Suprapubic skin (tissue), 4 donors: ENCODE results near the gene IL36B. TPM values are rescaled to one million over a fixed set of nuclear protein-coding genes. Genes with fewer than 3 reads are reported as not detected.

ENCODE experiments used
- DNase-seq, 2 donors: peaks; one replicate each; pipeline ENCODE4 v3.0.0-alpha.2; 2019; ENCODE audit warnings: low spot score in 2 of 2
- H3K27ac ChIP-seq: fragments of 200-600 bp; sonication (generic); one replicate; pipeline ENCODE4 v1.5.1; 2019
- H3K27me3 ChIP-seq: fragments of 200-600 bp; sonication (generic); one replicate; pipeline ENCODE4 v1.5.1; 2019
- H3K36me3 ChIP-seq: fragments of 200-600 bp; sonication (generic); one replicate; pipeline ENCODE4 v1.5.1; 2019
- H3K4me1 ChIP-seq: fragments of 200-600 bp; sonication (generic); one replicate; pipeline ENCODE4 v1.5.1; 2019
- H3K4me3 ChIP-seq: fragments of 200-600 bp; sonication (generic); one replicate; pipeline ENCODE4 v1.5.1; 2019; ENCODE audit warnings: mild to moderate bottlenecking
- H3K9me3 ChIP-seq: fragments of 200-600 bp; sonication (generic); one replicate; pipeline ENCODE4 v1.5.1; 2019
- EP300 ChIP-seq: sonication (generic); formaldehyde crosslinking; IDR thresholded peaks from one replicate; pipeline ENCODE4 v1.6.1; 2017; ENCODE audit warnings: antibody characterized with exemption
- POLR2A ChIP-seq, 2 donors: fragments of 450-650 bp; IDR thresholded peaks; one replicate each; pipeline ENCODE4 v1.6.1; 2017; ENCODE audit warnings: antibody characterized with exemption in 2 of 2, mild to moderate bottlenecking in 2 of 2, moderate library complexity in 2 of 2
- POLR2AphosphoS5 ChIP-seq, 3 donors: sonication (generic); formaldehyde crosslinking; IDR thresholded peaks; one replicate each; pipeline ENCODE4 v1.6.1; 2017; ENCODE audit warnings: antibody characterized with exemption in 3 of 3
- WGBS: methylation state at CpG from one replicate; pipeline ENCODE4 v1.1.5; 2018; 5-methylcytosine and 5-hydroxymethylcytosine counted together
- total RNA-seq, 4 donors: library from RNA; depleted of rRNA; stranded (reverse); fragments of >200 nt; gene quantifications; one replicate each; pipeline ENCODE4 v1.1.0, GENCODE V29; 2016
- TF ChIP-seq, protein P1 (sequence below), 2 donors: fragments of 200-600 bp in 1 of 2; fragments of 450-650 bp in 1 of 2; sonication (generic) in 1 of 2; IDR thresholded peaks; one replicate each; pipeline ENCODE4 v1.5.1; 2016 to 2019; ENCODE audit warnings: antibody characterized with exemption in 2 of 2, mild to moderate bottlenecking in 1 of 2, moderate library complexity in 1 of 2

The IL36B gene
- total RNA-seq, 4 donors from 2014 or later: 1.5 to 7.9 (median 4.0) TPM

DNA sequence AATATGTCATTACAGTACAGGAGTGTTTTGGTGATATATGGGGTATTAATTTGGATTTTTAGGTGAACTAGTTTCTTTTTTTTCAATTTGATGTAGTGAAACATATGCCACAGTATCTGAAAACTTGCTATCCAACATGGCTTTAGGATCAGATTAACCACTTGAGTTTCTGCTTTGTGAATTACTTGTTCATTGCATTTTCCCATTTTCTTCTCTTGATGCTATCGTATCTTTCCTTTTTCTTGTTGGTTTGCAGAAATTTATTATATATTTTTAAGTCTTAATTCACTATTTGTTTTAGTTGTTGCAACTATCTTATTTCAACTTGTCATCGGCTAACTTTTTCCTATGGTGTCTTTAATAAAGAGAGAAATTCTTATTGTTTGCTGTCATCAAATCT is 38.6 kb downstream of the IL36B start:
- H3K4me3 ChIP-seq: no peak overlapping the region
- no peak overlapping the region for H3K27ac ChIP-seq
- peaks cover 16% of the 10 kb centered on the region for H3K27me3 ChIP-seq
- no peaks in the 10 kb centered on the region for H3K9me3 ChIP-seq
- H3K4me1 ChIP-seq: no peaks in the 10 kb centered on the region
- DNase-seq: no peak
- WGBS: 99% methylated on average over 2 of the region's 2 CpGs
- H3K36me3 ChIP-seq: no peaks in the 10 kb centered on the region
- TF ChIP-seq EP300 (no peak), POLR2A (IDR thresholded peaks at IDR 0.05) (no peak), POLR2AphosphoS5 (IDR thresholded peaks at IDR 0.05) (no peak)
- TF ChIP-seq, protein P1, sequence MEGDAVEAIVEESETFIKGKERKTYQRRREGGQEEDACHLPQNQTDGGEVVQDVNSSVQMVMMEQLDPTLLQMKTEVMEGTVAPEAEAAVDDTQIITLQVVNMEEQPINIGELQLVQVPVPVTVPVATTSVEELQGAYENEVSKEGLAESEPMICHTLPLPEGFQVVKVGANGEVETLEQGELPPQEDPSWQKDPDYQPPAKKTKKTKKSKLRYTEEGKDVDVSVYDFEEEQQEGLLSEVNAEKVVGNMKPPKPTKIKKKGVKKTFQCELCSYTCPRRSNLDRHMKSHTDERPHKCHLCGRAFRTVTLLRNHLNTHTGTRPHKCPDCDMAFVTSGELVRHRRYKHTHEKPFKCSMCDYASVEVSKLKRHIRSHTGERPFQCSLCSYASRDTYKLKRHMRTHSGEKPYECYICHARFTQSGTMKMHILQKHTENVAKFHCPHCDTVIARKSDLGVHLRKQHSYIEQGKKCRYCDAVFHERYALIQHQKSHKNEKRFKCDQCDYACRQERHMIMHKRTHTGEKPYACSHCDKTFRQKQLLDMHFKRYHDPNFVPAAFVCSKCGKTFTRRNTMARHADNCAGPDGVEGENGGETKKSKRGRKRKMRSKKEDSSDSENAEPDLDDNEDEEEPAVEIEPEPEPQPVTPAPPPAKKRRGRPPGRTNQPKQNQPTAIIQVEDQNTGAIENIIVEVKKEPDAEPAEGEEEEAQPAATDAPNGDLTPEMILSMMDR (IDR thresholded peaks at IDR 0.05): no peak

DNA sequence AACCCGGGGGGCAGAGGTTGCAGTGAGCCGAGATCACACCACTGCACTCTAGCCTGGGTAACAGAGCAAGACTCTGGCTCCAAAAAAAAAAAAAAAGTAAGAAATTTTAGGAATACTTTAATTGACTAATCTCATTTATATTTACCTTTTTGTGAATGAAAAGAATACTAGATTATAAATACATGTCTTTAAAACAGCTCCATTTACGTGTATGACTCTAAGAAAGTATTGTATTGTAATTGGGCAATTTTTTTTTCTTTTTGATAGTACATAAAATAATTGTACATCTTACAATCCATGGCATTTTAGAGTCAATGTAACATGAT is 39.4 kb downstream of the IL36B start:
- Histone ChIP-seq H3K36me3 (no peaks in the 10 kb centered on the region), H3K4me1 (no peaks in the 10 kb centered on the region), H3K27ac (no peak overlapping the region), H3K9me3 (no peaks in the 10 kb centered on the region), H3K4me3 (no peak overlapping the region), H3K27me3 (peaks cover 12% of the 10 kb centered on the region)
- 85% methylated on average over 3 of the region's 3 CpGs for WGBS
- no peak for DNase-seq
- TF ChIP-seq, protein P1 (IDR thresholded peaks at IDR 0.05): no peak
- TF ChIP-seq EP300 (no peak), POLR2AphosphoS5 (IDR thresholded peaks at IDR 0.05) (no peak), POLR2A (IDR thresholded peaks at IDR 0.05) (no peak)

DNA sequence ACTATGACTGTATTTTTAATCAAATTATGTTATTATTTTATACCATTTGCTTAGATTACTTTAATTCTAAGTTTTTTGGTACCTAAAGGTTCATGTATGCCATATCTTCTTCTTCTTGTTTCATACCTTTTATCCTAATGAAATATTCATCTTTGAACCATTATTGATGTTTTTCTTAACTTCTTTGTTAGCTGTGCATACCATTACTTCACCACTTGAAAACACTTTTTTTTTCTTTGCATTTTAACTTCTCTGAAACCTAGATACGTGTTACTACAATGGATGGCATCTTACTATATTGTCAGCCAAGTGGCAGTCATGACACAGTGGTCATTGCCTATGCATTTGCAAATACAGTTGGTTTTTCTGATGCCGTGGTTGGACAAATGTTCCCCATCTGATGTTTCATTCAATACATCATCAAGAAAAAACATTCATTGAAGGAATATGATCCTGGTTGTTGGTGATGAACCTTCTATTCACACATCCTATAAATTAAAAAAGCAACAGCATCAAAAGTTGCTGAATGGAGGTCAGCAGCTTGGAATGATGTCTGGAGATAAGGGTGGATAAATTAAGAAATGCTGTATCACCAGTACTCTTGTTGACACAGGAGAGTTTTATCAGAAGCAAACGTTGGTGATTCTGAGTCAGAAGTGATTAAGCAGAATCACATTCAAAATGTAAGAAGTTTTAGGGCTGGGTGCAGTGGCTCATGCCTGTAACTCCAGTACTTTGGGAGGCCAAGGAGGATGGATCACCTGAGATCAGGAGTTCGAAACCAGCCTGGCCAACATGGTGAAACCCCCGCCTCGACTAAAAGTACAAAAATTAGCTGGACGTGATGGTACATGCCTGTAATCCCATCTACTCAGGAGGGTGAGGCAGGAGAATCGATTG is 40.0 kb downstream of the IL36B start:
- TF ChIP-seq POLR2AphosphoS5 (IDR thresholded peaks at IDR 0.05) (no peak), POLR2A (IDR thresholded peaks at IDR 0.05) (no peak), EP300 (no peak)
- TF ChIP-seq, protein P1 (IDR thresholded peaks at IDR 0.05): no peak
- 73% methylated on average over 8 of the region's 8 CpGs for WGBS
- no peak overlapping the region for H3K27ac ChIP-seq
- no peak for DNase-seq
- H3K9me3 ChIP-seq: no peaks in the 10 kb centered on the region
- H3K4me1 ChIP-seq: no peaks in the 10 kb centered on the region
- H3K4me3 ChIP-seq: no peak overlapping the region
- H3K27me3 ChIP-seq: peaks cover 7% of the 10 kb centered on the region
- H3K36me3 ChIP-seq: no peaks in the 10 kb centered on the region

DNA sequence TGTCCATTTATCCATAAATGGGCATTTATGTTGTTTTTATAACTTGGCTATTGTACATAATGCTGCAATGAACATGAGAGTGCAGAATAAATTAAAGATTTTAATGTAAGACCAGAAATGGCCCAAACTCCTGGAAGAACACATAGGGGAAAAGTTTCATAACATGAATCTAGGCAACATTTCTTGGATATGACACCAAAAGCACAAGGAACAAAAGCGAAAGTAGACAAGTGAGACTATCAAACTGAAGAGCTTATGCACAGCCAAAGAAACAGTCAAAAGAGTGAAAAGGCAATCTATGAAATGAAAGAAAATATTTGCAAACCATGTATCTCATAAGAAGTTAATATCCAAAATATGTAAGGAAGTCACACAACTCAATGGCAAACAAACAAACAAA is 41.6 kb downstream of the IL36B start:
- Histone ChIP-seq H3K9me3 (no peaks in the 10 kb centered on the region), H3K4me1 (no peaks in the 10 kb centered on the region), H3K27me3 (peaks cover 7% of the 10 kb centered on the region), H3K27ac (no peak overlapping the region), H3K36me3 (no peaks in the 10 kb centered on the region), H3K4me3 (no peak overlapping the region)
- 95% methylated on average over 1 of the region's 1 CpG for WGBS
- DNase-seq: no peak
- TF ChIP-seq, protein P1 (IDR thresholded peaks at IDR 0.05): no peak
- TF ChIP-seq POLR2AphosphoS5 (IDR thresholded peaks at IDR 0.05) (no peak), POLR2A (IDR thresholded peaks at IDR 0.05) (no peak), EP300 (no peak)

DNA sequence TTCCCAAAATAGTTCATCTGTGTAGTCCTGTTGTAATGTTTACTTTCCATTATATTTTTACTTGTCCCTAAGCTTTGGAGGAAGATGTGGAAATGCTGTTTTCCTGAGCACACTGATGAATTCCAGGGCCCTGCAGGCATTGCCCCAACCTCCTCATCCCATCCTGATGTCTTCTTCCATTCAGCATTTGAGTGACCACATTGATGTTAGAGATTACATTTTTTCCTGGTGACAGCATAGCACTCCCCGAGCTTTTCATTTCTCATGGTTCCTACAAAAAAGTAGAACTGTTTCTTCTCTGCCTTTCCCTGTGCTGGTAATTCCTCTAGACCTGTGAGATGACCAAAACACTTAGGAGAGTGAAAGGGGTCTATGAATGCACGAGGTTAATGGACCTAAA is 42.6 kb downstream of the IL36B start:
- Histone ChIP-seq H3K27ac (no peak overlapping the region), H3K4me1 (no peaks in the 10 kb centered on the region), H3K36me3 (no peaks in the 10 kb centered on the region), H3K27me3 (peaks cover 3% of the 10 kb centered on the region), H3K9me3 (no peaks in the 10 kb centered on the region), H3K4me3 (no peak overlapping the region)
- WGBS: 44% methylated on average over 2 of the region's 2 CpGs
- TF ChIP-seq, protein P1 (IDR thresholded peaks at IDR 0.05): no peak
- no peak for TF ChIP-seq EP300
- no peak for TF ChIP-seq POLR2AphosphoS5 (IDR thresholded peaks at IDR 0.05)
- no peak for TF ChIP-seq POLR2A (IDR thresholded peaks at IDR 0.05)
- DNase-seq: no peak
